ENCODE data around the gene SLC25A41. TPM values are rescaled to one million over a fixed set of nuclear protein-coding genes. Genes with fewer than 3 reads are reported as not detected.

Gene SLC25A41
- total RNA-seq, 1 donor from 2014 or later, result not detected

GRCh38 chr19:6460099-6460884 lies 26.7 kb upstream of the SLC25A41 start:
- DNase-seq (ENCODE audit: low read depth in 2 of 2), result peak; percentile 96 to 97

GRCh38 chr19:6459262-6460098 lies 25.9 kb upstream of the SLC25A41 start, which contains the start of gene SLC25A23:
Gene SLC25A23, minus strand, starts transcription at chr19:6459792. Its CDS starts 164 bp downstream, at chr19:6459628.
- peak; percentile 49 to 82 for DNase-seq (ENCODE audit: low read depth in 2 of 2)

GRCh38 chr19:6458695-6459261 lies 25.2 kb upstream of the SLC25A41 start:
- no peak for DNase-seq (ENCODE audit: low read depth in 2 of 2)

GRCh38 chr19:6457958-6458694 lies 24.6 kb upstream of the SLC25A41 start:
- DNase-seq (ENCODE audit: low read depth in 2 of 2), result no peak

GRCh38 chr19:6455924-6456323 lies 22.4 kb upstream of the SLC25A41 start:
- DNase-seq (ENCODE audit: low read depth in 2 of 2), result no peak

- DNase-seq (ENCODE audit: low read depth in 2 of 2), result no peak
Observed at GRCh38 chr19:6453951-6454565, 20.5 kb upstream of the SLC25A41 start.

- DNase-seq (ENCODE audit: low read depth in 2 of 2), result no peak
Observed at GRCh38 chr19:6452899-6453298, 19.3 kb upstream of the SLC25A41 start.

- DNase-seq (ENCODE audit: low read depth in 2 of 2), result no peak
Observed at GRCh38 chr19:6452223-6452614, 18.7 kb upstream of the SLC25A41 start.

- DNase-seq (ENCODE audit: low read depth in 2 of 2), result no peak
Observed at GRCh38 chr19:6451583-6452222, 18.1 kb upstream of the SLC25A41 start.

GRCh38 chr19:6450166-6450565 lies 16.6 kb upstream of the SLC25A41 start:
- DNase-seq (ENCODE audit: low read depth in 2 of 2), result no peak

- DNase-seq (ENCODE audit: low read depth in 2 of 2), result no peak
Observed at GRCh38 chr19:6448045-6448444, 14.5 kb upstream of the SLC25A41 start.

GRCh38 chr19:6446452-6446851 lies 12.9 kb upstream of the SLC25A41 start:
- no peak for DNase-seq (ENCODE audit: low read depth in 2 of 2)

- no peak for DNase-seq (ENCODE audit: low read depth in 2 of 2)
Observed at GRCh38 chr19:6443986-6444385, 10.4 kb upstream of the SLC25A41 start.

- no peak for DNase-seq (ENCODE audit: low read depth in 2 of 2)
Observed at GRCh38 chr19:6442087-6442688, 8.6 kb upstream of the SLC25A41 start.

GRCh38 chr19:6440905-6441304 lies 7.3 kb upstream of the SLC25A41 start:
- no peak for DNase-seq (ENCODE audit: low read depth in 2 of 2)

GRCh38 chr19:6439743-6440142 lies 6.2 kb upstream of the SLC25A41 start:
- DNase-seq (ENCODE audit: low read depth in 2 of 2), result no peak

- no peak for DNase-seq (ENCODE audit: low read depth in 2 of 2)
Observed at GRCh38 chr19:6433165-6433564, 398 bp downstream of the SLC25A41 start.

GRCh38 chr19:6431891-6432290 lies 1.7 kb downstream of the SLC25A41 start:
- DNase-seq (ENCODE audit: low read depth in 2 of 2), result no peak

GRCh38 chr19:6429419-6430221 lies 3.9 kb downstream of the SLC25A41 start:
- DNase-seq (ENCODE audit: low read depth in 2 of 2), result no peak
